Neural progenitor cell (in vitro differentiated cells): ENCODE results near the gene SRSF4.

Experiments
- EZH2 ChIP-seq: fragments of 200-600 bp; sonication (generic); IDR thresholded peaks from 2 replicates; pipeline ENCODE4 v1.6.1; 2017; ENCODE audit warnings: antibody characterized with exemption, mild to moderate bottlenecking, moderate library complexity
- EZH2phosphoT487 ChIP-seq: fragments of 200-600 bp; sonication (generic); IDR thresholded peaks from 2 replicates; pipeline ENCODE4 v1.6.1; 2017; ENCODE audit warnings: antibody characterized with exemption
- TF ChIP-seq, protein P1 (sequence below): fragments of 200-600 bp; sonication (generic); IDR thresholded peaks from 2 replicates; pipeline ENCODE4 v1.5.1; 2017; ENCODE audit warnings: antibody characterized with exemption, mild to moderate bottlenecking

- TF ChIP-seq, protein P1, sequence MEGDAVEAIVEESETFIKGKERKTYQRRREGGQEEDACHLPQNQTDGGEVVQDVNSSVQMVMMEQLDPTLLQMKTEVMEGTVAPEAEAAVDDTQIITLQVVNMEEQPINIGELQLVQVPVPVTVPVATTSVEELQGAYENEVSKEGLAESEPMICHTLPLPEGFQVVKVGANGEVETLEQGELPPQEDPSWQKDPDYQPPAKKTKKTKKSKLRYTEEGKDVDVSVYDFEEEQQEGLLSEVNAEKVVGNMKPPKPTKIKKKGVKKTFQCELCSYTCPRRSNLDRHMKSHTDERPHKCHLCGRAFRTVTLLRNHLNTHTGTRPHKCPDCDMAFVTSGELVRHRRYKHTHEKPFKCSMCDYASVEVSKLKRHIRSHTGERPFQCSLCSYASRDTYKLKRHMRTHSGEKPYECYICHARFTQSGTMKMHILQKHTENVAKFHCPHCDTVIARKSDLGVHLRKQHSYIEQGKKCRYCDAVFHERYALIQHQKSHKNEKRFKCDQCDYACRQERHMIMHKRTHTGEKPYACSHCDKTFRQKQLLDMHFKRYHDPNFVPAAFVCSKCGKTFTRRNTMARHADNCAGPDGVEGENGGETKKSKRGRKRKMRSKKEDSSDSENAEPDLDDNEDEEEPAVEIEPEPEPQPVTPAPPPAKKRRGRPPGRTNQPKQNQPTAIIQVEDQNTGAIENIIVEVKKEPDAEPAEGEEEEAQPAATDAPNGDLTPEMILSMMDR = peak; percentile 49
- no peak for TF ChIP-seq EZH2phosphoT487
- no peak for TF ChIP-seq EZH2
Observed at GRCh38 chr1:29197590-29197924, 15.9 kb upstream of the SRSF4 start.
